ENCODE results near the gene CLEC4E. TPM values are rescaled to one million over a fixed set of nuclear protein-coding genes. Genes with fewer than 3 reads are reported as not detected.
A peak's percentile ranks its signal among the peaks of the same experiment; 100 is the strongest.
"Not testable (repeated sequence)": the region's sequence is repeated elsewhere in the genome, so short reads cannot be mapped to it uniquely, and the experiment has no call there.

Gene CLEC4E, protein sequence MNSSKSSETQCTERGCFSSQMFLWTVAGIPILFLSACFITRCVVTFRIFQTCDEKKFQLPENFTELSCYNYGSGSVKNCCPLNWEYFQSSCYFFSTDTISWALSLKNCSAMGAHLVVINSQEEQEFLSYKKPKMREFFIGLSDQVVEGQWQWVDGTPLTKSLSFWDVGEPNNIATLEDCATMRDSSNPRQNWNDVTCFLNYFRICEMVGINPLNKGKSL
- total RNA-seq: not detected

DNA sequence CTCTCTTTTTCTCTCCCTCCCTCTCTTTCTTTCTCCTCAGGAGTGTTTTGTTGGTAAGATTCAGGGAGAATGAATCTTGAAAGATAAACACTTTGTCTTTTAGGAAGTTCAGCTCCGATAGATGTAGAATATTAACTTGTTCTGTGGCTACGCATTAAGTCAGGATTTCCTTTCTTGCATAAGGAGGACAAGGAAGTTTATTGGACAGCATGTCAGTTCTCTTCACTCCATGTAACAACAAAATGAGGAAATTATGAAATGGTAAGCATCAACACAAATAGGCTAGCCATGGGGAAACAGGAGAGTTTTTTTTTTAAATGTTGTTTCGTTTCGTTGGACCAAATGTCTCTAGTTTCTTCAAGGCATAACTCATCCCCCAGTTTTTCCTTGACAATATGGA lies at the start of gene CLEC4E:
Gene CLEC4E, minus strand, starts transcription at position 75 of the 400 bp plus-strand sequence. CDS start 108 bp downstream, outside the sequence.
- H3K9me3 Mint-ChIP-seq (ENCODE audit: insufficient read depth); DNase-seq; H3K27ac Mint-ChIP-seq; H3K4me1 Mint-ChIP-seq (ENCODE audit: low read depth); H3K36me3 Mint-ChIP-seq (ENCODE audit: low read depth); ATAC-seq; H3K4me3 Mint-ChIP-seq; POLR2A ChIA-PET: not testable (repeated sequence)
- CTCF ChIA-PET: interaction anchor here (1.1 kb wide), 1 partner anchor 104 kb away, joined by 5 read pairs; no protein-coding TSS in a partner anchor
- peaks cover 37% of the 10 kb centered on the region for H3K27me3 Mint-ChIP-seq (ENCODE audit: low read depth)

DNA sequence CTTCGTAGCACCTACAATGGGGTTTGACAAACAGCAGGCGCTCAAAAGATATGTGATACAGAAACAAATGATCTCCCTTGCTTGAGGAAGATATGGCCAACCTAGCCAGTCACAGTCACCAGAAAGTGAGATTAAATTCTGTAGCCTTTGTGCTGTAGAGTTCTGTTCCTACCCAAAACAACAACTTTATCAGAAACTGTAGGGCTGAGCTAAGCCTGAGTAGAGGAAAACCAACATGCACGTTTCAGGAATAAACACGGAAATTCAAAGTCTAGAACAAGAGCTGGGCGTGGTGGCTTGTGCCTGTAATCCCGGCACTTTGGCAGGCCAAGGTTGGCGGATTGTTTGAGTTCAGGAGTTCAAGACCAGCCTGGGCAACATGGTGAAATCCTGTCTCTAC lies 49.0 kb upstream of the CLEC4E start:
- POLR2A ChIA-PET: no interaction called here
- no peak overlapping the region for H3K27ac Mint-ChIP-seq

DNA sequence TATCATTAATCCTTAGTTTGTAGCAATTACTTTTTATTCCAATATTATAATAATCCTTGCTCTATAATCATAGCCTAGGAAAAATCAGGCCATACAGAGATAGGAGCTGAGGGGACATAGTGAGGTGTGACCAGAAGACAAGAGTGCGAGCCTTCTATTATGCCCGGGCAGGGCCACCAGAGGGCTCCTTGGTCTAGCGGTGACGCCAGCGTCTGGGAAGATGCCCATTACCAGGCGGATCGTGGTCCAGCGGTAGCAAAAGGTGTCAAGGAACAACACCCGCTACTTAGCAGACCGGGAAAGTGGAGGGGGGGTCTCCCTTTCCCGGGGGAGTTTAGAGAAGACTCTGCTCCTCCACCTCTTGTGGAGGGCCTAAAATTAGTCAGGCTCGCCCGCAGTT lies 43.8 kb upstream of the CLEC4E start:
- H3K4me1 Mint-ChIP-seq (ENCODE audit: low read depth); ATAC-seq; H3K27me3 Mint-ChIP-seq (ENCODE audit: low read depth); H3K27ac Mint-ChIP-seq; CTCF ChIA-PET; DNase-seq; H3K9me3 Mint-ChIP-seq (ENCODE audit: insufficient read depth); H3K36me3 Mint-ChIP-seq (ENCODE audit: low read depth); H3K4me3 Mint-ChIP-seq; POLR2A ChIA-PET: not testable (repeated sequence)

More for the DNA sequence above, 49.0 kb upstream of the CLEC4E start:
- Mint-ChIP-seq H3K4me3 (no peak overlapping the region), H3K4me1 (ENCODE audit: low read depth) (peaks cover 6% of the 10 kb centered on the region), H3K27me3 (ENCODE audit: low read depth) (no peaks in the 10 kb centered on the region), H3K9me3 (ENCODE audit: insufficient read depth) (no peaks in the 10 kb centered on the region), H3K36me3 (ENCODE audit: low read depth) (no peaks in the 10 kb centered on the region)
- ATAC-seq (no peak), DNase-seq (no peak)
- CTCF ChIA-PET: interaction anchor here (1.0 to 2.8 kb wide), 4 partner anchors 12 to 300 kb away, joined by 3 to 18 read pairs (median 11); no protein-coding TSS in a partner anchor

DNA sequence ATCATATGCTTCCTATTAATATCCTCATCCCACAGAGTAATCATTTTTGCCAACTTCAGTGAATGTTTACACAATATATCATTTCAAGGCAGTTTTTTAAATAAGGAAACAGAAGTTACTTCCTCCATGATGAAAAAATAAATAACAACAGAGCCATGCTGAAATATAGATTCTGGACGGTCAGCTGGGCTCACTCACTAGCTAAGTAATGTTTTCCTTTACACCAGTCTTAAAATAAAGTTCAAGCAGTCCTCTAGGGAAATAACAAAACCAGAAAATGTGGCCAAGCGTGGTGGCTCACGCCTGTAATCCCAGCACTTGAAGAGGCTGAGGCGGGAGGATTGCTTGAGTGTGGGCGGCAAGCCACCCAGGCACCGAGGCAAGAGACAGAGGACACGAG lies 43.3 kb upstream of the CLEC4E start:
- no peak overlapping the region for H3K27ac Mint-ChIP-seq
- DNase-seq: no peak
- POLR2A ChIA-PET: no interaction called here
- no peaks in the 10 kb centered on the region for H3K36me3 Mint-ChIP-seq (ENCODE audit: low read depth)
- H3K4me1 Mint-ChIP-seq (ENCODE audit: low read depth): no peaks in the 10 kb centered on the region
- no peak for ATAC-seq
- H3K9me3 Mint-ChIP-seq (ENCODE audit: insufficient read depth): no peaks in the 10 kb centered on the region
- H3K4me3 Mint-ChIP-seq: no peak overlapping the region
- CTCF ChIA-PET: no interaction called here
- no peaks in the 10 kb centered on the region for H3K27me3 Mint-ChIP-seq (ENCODE audit: low read depth)

DNA sequence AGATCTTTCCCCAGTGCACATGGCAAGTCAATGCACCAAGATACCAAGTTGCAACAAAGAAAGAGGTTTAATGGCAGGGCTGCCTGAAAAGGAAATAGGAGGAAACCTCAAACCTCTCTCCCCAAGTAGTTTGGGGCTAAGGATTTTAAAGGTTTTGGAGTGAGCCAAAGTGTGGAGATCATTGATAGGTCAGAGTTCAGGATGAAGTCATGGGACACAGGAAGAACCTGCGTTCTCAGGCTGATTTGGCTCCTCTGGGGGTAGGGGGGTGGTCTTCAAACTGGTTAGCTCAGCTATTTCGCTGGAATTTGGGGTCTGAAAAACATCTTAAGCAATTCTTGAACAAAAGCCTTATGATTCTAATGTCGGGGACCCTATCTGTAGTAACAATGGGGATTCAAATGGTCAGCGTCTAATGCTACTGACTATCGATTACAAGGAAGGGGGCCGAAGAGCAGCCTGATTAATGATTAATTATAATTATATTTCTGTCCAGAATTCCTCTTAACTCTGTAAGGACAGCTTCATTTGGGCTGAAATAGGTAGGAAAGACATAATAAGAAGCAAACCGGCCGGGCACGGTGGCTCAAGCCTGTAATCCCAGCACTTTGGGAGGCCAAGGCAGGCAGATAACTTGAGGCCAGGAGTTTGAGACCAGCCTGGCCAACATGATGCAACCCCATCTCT lies 40.5 kb upstream of the CLEC4E start:
- ChIA-PET CTCF (no interaction called here), POLR2A (no interaction called here)
- DNase-seq (no peak), ATAC-seq (no peak)
- Mint-ChIP-seq H3K4me1 (ENCODE audit: low read depth) (no peaks in the 10 kb centered on the region), H3K4me3 (no peak overlapping the region), H3K27me3 (ENCODE audit: low read depth) (peaks cover 2% of the 10 kb centered on the region), H3K9me3 (ENCODE audit: insufficient read depth) (no peaks in the 10 kb centered on the region), H3K36me3 (ENCODE audit: low read depth) (no peaks in the 10 kb centered on the region), H3K27ac (no peak overlapping the region)

DNA sequence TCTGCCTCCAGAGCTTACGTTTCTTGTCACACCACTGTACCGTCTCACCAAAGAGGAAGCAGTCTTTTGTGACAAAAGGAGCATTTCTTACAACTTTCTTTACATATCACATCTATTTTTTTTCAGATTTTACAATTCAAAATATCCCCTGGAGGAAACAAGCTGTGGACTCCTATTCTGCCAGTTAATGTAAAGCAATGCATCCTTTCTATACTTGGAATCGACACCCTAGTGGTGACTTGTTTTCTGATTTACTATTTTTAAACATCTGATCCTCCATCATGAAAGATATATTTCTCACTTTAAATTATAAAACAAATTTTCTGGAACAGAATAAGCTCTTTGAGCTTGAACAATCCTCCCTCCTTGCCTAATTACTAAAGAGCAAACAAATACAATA lies 37.2 kb upstream of the CLEC4E start:
- Mint-ChIP-seq H3K4me3 (no peak overlapping the region), H3K9me3 (ENCODE audit: insufficient read depth) (no peaks in the 10 kb centered on the region), H3K27ac (no peak overlapping the region), H3K4me1 (ENCODE audit: low read depth) (no peaks in the 10 kb centered on the region), H3K36me3 (ENCODE audit: low read depth) (no peaks in the 10 kb centered on the region), H3K27me3 (ENCODE audit: low read depth) (peaks cover 2% of the 10 kb centered on the region)
- ATAC-seq: no peak
- ChIA-PET POLR2A (interaction anchor here (0.6 kb wide), 1 partner anchor 174 kb away, joined by 3 read pairs; no protein-coding TSS in a partner anchor), CTCF (interaction anchor here (3.1 kb wide), 2 partner anchors 13 to 33 kb away, joined by 15 to 18 read pairs; no protein-coding TSS in a partner anchor)
- no peak for DNase-seq

DNA sequence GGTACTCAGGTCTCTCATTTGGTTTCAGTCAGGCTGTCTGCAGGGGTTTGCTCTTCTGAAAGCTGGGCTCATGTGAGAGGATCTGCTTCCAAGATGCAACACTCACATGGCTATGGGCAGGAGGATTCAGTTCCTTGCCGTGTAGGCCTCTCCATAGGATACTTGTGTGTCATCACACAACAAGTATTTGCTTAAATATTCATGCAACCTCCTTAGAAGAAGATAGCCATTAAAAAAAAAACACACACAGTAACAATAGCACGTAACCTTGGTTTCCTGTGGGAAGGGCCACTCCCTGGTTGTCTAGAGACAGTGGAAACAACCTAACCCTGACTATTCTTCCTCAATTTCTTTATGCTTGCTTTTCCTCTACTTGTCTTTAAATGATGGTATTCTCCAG lies 31.8 kb upstream of the CLEC4E start:
- Mint-ChIP-seq H3K36me3 (ENCODE audit: low read depth) (no peaks in the 10 kb centered on the region), H3K4me1 (ENCODE audit: low read depth) (peaks cover 10% of the 10 kb centered on the region), H3K27me3 (ENCODE audit: low read depth) (no peaks in the 10 kb centered on the region), H3K4me3 (no peak overlapping the region), H3K27ac (no peak overlapping the region), H3K9me3 (ENCODE audit: insufficient read depth) (peaks cover under 1% of the 10 kb centered on the region)
- DNase-seq (no peak), ATAC-seq (peak; percentile 47)
- ChIA-PET CTCF (interaction anchor here (1.4 kb wide), 1 partner anchor 28 kb away, joined by 10 read pairs; no protein-coding TSS in a partner anchor), POLR2A (no interaction called here)

DNA sequence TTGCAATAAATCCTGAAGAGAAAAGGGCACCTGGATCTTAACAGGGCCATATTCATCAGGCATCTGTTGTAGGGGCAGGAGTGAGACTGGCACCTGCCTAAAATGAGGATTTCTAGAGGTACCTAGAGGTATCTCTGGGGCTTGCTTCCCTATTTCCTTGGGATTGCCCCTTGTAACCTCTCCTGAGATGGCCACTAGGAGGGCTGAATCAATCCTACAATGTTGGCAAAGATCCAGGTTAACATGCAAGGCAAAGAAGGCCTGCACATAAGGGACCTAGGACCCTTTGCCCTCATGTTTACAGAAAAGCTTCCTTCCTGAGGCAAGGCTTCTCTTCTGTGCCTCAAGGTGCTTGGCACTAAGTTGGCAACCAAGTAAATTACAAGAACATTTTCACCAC lies 25.8 kb upstream of the CLEC4E start:
- H3K9me3 Mint-ChIP-seq (ENCODE audit: insufficient read depth): peaks cover 12% of the 10 kb centered on the region
- POLR2A ChIA-PET: no interaction called here
- H3K4me3 Mint-ChIP-seq: no peak overlapping the region
- CTCF ChIA-PET: interaction anchor here (1.8 kb wide), 1 partner anchor 22 kb away, joined by 7 read pairs; no protein-coding TSS in a partner anchor
- H3K27ac Mint-ChIP-seq: no peak overlapping the region
- H3K36me3 Mint-ChIP-seq (ENCODE audit: low read depth): no peaks in the 10 kb centered on the region
- H3K27me3 Mint-ChIP-seq (ENCODE audit: low read depth): no peaks in the 10 kb centered on the region
- DNase-seq (no peak), ATAC-seq (no peak)
- H3K4me1 Mint-ChIP-seq (ENCODE audit: low read depth): no peaks in the 10 kb centered on the region

DNA sequence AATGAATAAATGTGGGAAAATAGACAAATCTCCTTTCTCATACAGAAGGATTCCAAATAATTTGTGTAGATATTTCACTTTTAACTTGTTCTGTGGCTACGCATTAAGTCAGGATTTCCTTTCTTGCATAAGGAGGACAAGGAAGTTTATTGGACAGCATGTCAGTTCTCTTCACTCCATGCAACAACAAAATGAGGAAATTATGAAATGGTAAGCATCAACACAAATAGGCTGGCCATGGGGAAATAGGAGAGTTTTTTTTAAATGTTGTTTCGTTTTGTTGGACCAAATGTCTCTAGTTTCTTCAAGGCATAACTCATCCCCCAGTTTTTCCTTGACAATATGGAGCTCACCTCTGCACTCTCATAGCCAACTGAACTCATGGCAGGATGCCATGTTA lies 25.3 kb upstream of the CLEC4E start:
- not testable (repeated sequence) for H3K27me3 Mint-ChIP-seq (ENCODE audit: low read depth); H3K4me3 Mint-ChIP-seq; ATAC-seq; DNase-seq; H3K36me3 Mint-ChIP-seq (ENCODE audit: low read depth); H3K4me1 Mint-ChIP-seq (ENCODE audit: low read depth); H3K27ac Mint-ChIP-seq
- peaks cover 12% of the 10 kb centered on the region for H3K9me3 Mint-ChIP-seq (ENCODE audit: insufficient read depth)
- POLR2A ChIA-PET: interaction anchor here (0.7 kb wide), 1 partner anchor 32 kb away, joined by 3 read pairs; no protein-coding TSS in a partner anchor
- CTCF ChIA-PET: interaction anchor here (0.9 to 1.8 kb wide), 2 partner anchors 8 to 22 kb away, joined by 3 to 7 read pairs; no protein-coding TSS in a partner anchor

DNA sequence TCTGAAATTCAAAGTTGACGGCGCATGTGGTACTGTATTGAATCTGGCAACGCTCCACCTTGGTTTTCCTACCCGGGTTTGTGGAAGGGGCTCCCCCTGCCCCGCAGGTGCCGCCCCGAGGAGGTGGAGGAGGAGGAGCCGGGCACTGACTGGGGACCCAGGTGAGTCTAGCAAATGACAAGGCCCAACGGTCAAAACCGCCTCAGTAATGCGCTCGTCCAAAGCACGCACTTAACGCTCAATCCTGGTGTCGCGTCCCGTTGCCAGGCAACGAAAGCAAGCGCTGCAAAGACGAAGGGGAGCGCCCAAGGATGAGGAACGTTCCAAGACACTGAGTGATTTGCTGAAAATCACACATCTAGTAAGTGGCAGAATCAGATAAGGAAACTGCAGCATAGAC lies 24.0 kb upstream of the CLEC4E start:
- ChIA-PET POLR2A (interaction anchor here (0.7 kb wide), 1 partner anchor 108 kb away, joined by 4 read pairs; no protein-coding TSS in a partner anchor), CTCF (no interaction called here)
- Mint-ChIP-seq H3K4me3 (no peak overlapping the region), H3K36me3 (ENCODE audit: low read depth) (no peaks in the 10 kb centered on the region), H3K4me1 (ENCODE audit: low read depth) (no peaks in the 10 kb centered on the region), H3K9me3 (ENCODE audit: insufficient read depth) (peaks cover 12% of the 10 kb centered on the region), H3K27ac (no peak overlapping the region), H3K27me3 (ENCODE audit: low read depth) (peaks cover 2% of the 10 kb centered on the region)
- DNase-seq (no peak), ATAC-seq (no peak)

DNA sequence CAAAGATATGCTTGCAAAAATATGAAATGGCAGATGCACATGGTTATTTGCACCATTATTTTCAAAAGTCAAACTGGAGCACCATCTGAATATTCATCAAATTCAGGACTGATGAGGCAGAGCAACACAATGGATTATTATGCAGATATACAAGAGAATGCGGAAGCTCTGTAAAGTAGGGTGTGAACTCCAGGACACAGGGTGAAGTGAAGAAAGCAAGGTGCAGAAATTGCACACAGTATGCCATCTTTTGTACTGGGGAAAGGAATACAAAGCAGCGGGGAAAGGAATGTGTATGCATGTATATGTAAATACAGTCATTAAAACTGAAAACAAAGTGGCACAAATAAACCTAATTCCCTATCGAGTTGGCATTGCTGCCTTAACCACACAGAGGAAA lies 22.7 kb upstream of the CLEC4E start:
- H3K4me1 Mint-ChIP-seq (ENCODE audit: low read depth): no peaks in the 10 kb centered on the region
- no peak overlapping the region for H3K4me3 Mint-ChIP-seq
- H3K27ac Mint-ChIP-seq: no peak overlapping the region
- DNase-seq: no peak
- peaks cover 12% of the 10 kb centered on the region for H3K9me3 Mint-ChIP-seq (ENCODE audit: insufficient read depth)
- no peak for ATAC-seq
- POLR2A ChIA-PET: no interaction called here
- H3K27me3 Mint-ChIP-seq (ENCODE audit: low read depth): peaks cover 2% of the 10 kb centered on the region
- CTCF ChIA-PET: interaction anchor here (1.5 kb wide), 1 partner anchor 19 kb away, joined by 4 read pairs; no protein-coding TSS in a partner anchor
- no peaks in the 10 kb centered on the region for H3K36me3 Mint-ChIP-seq (ENCODE audit: low read depth)

DNA sequence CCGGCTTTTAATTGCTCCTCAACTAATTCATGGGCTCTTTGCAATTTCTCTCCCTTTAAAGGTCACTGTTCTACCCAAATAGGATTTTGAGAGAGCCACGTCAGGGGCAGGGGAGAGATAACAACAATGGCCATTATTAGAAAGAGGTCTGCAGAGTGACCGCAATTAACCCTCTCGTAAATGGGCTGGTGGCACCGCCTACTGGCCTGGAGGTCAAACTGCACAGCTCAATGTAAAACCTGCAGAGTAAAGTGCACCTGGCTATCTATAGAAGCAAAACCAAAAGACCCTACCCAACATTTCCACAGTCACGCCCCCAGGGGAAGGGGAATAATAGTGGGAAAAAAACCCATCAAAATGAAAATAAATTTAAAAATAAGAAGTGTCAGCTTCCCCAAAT lies 21.6 kb upstream of the CLEC4E start:
- Mint-ChIP-seq H3K27ac (no peak overlapping the region), H3K36me3 (ENCODE audit: low read depth) (no peaks in the 10 kb centered on the region), H3K27me3 (ENCODE audit: low read depth) (peaks cover 2% of the 10 kb centered on the region), H3K4me1 (ENCODE audit: low read depth) (no peaks in the 10 kb centered on the region), H3K9me3 (ENCODE audit: insufficient read depth) (peaks cover 10% of the 10 kb centered on the region), H3K4me3 (no peak overlapping the region)
- ATAC-seq (no peak), DNase-seq (no peak)
- POLR2A ChIA-PET: no interaction called here
- CTCF ChIA-PET: interaction anchor here (1.1 to 1.5 kb wide), 2 partner anchors 10 to 18 kb away, joined by 3 to 4 read pairs; no protein-coding TSS in a partner anchor

All from activated CD8-positive, alpha-beta T cell treated with anti-CD3 and anti-CD28 coated beads, Interleukin-2, amount 10 ng/mL, durations not matched to agents 7 days and 5 days (primary cell).